ENCODE measurements around the gene SRSF7. TPM values are rescaled to one million over a fixed set of nuclear protein-coding genes. Genes with fewer than 3 reads are reported as not detected.

Gene SRSF7
- total and polyA plus RNA-seq, 4 donors = 49.8 to 111 (median 65.2) TPM

- WGBS = 96% methylated on average over 12 of the region's 12 CpGs
Measured at GRCh38 chr2:38719706-38720105, 31.5 kb downstream of the SRSF7 start.

GRCh38 chr2:38718601-38719000 is 32.6 kb downstream of the SRSF7 start:
- Histone ChIP-seq H3K36me3 (ENCODE audit: control insufficient read depth in 4 of 4, insufficient read depth in 3 of 4, low read depth in 1 of 4, low read length in 3 of 4) (peaks cover 0 to 5% (median 2%) of the 10 kb centered on the region in 4 donors), H3K27me3 (ENCODE audit: control insufficient read depth in 4 of 4, insufficient read depth in 4 of 4, low read length in 3 of 4) (no peaks in the 10 kb centered on the region), H3K9me3 (ENCODE audit: control insufficient read depth in 4 of 4, low read length in 3 of 4) (no peaks in the 10 kb centered on the region), H3K27ac (ENCODE audit: low read depth in 1 of 2, low read length in 2 of 2) (no peak overlapping the region), H3K4me1 (ENCODE audit: control insufficient read depth in 4 of 4, insufficient read depth in 4 of 4, low read length in 3 of 4) (peaks cover 0 to 17% (median 15%) of the 10 kb centered on the region in 4 donors), H3K9ac (ENCODE audit: low read depth in 1 of 2, low read length in 2 of 2) (no peak overlapping the region), H3K4me3 (ENCODE audit: low read depth in 1 of 3, low read length in 3 of 3) (no peak overlapping the region)
- WGBS = 92% methylated on average over 4 of the region's 4 CpGs
- DNase-seq (ENCODE audit: low spot score) = no peak
- TF ChIP-seq FOXA1 (IDR thresholded peaks at IDR 0.05) (no peak), ZBTB33 (IDR thresholded peaks at IDR 0.05) (no peak), NR2F2 (IDR thresholded peaks at IDR 0.05) (no peak), MAX (IDR thresholded peaks at IDR 0.05) (no peak), YY1 (IDR thresholded peaks at IDR 0.05) (no peak), TAF1 (conservative IDR thresholded peaks at IDR 0.05) (no peak), CTCF (IDR thresholded peaks at IDR 0.05; ENCODE audit: low read depth, low read length, missing input control) (no peak), EGR1 (IDR thresholded peaks at IDR 0.05; ENCODE audit: low read depth in 2 of 2) (no peak), RAD21 (IDR thresholded peaks at IDR 0.05) (no peak), FOXA2 (IDR thresholded peaks at IDR 0.05) (no peak), HNF4G (IDR thresholded peaks at IDR 0.05) (no peak), JUND (IDR thresholded peaks at IDR 0.05) (no peak), ATF3 (IDR thresholded peaks at IDR 0.05) (no peak), RXRA (IDR thresholded peaks at IDR 0.05) (no peak)

More at GRCh38 chr2:38719706-38720105, 31.5 kb downstream of the SRSF7 start:
- no peak overlapping the region for H3K4me3 ChIP-seq (ENCODE audit: low read depth in 1 of 3, low read length in 3 of 3)
- TF ChIP-seq EGR1 (IDR thresholded peaks at IDR 0.05; ENCODE audit: low read depth in 2 of 2) (no peak), JUND (IDR thresholded peaks at IDR 0.05) (no peak), MAX (IDR thresholded peaks at IDR 0.05) (no peak), FOXA2 (IDR thresholded peaks at IDR 0.05) (no peak), SP1 (IDR thresholded peaks at IDR 0.05) (no peak), HNF4G (IDR thresholded peaks at IDR 0.05) (no peak), FOXA1 (IDR thresholded peaks at IDR 0.05) (no peak), RAD21 (IDR thresholded peaks at IDR 0.05) (no peak), ATF3 (IDR thresholded peaks at IDR 0.05) (no peak), REST (IDR thresholded peaks at IDR 0.05) (no peak), YY1 (IDR thresholded peaks at IDR 0.05) (no peak)
- no peak overlapping the region for H3K27ac ChIP-seq (ENCODE audit: low read depth in 1 of 2, low read length in 2 of 2)
- no peak overlapping the region for H3K9ac ChIP-seq (ENCODE audit: low read depth in 1 of 2, low read length in 2 of 2)
- H3K36me3 ChIP-seq (ENCODE audit: control insufficient read depth in 4 of 4, insufficient read depth in 3 of 4, low read depth in 1 of 4, low read length in 3 of 4) = peaks cover 0 to 5% (median 2%) of the 10 kb centered on the region in 4 donors
- no peaks in the 10 kb centered on the region for H3K27me3 ChIP-seq (ENCODE audit: control insufficient read depth in 4 of 4, insufficient read depth in 4 of 4, low read length in 3 of 4)
- H3K4me1 ChIP-seq (ENCODE audit: control insufficient read depth in 4 of 4, insufficient read depth in 4 of 4, low read length in 3 of 4) = peaks cover 0 to 19% (median 17%) of the 10 kb centered on the region in 4 donors
- no peak for DNase-seq (ENCODE audit: low spot score)
- no peaks in the 10 kb centered on the region for H3K9me3 ChIP-seq (ENCODE audit: control insufficient read depth in 4 of 4, low read length in 3 of 4)
